GM23338 (cell line): Measurements from ENCODE around the gene RPS18. TPM values are rescaled to one million over a fixed set of nuclear protein-coding genes. Genes with fewer than 3 reads are reported as not detected.
A peak's percentile ranks its signal among the peaks of the same experiment; 100 is the strongest.

ENCODE experiments used
- ATAC-seq: fragments of 200-7000 bp; cut with Tn5 transposase; 3 replicates; pipeline ENCODE4 v1.9.1; 2020
- DNase-seq: peaks from one replicate; pipeline ENCODE4 v3.0.0-alpha.2; 2015; ENCODE audit warnings: low spot score
- H2AFZ ChIP-seq: fragments of 200-600 bp; sonication (generic); 2 replicates; pipeline ENCODE4 v1.8.0; 2016; ENCODE audit warnings: antibody characterized with exemption, mild to moderate bottlenecking, moderate library complexity
- H3F3A ChIP-seq: fragments of 200-600 bp; sonication (generic); replicated peaks from 2 replicates; pipeline ENCODE4 v1.8.0; 2017; ENCODE audit warnings: antibody characterized with exemption, mixed run types, low read depth
- H3K27ac ChIP-seq: fragments of 200-600 bp; sonication (generic); 2 replicates; pipeline ENCODE4 v1.6.1; 2016; ENCODE audit warnings: low read depth
- H3K27me3 ChIP-seq: fragments of 200-600 bp; sonication (generic); 2 replicates; pipeline ENCODE4 v1.8.0; 2016; ENCODE audit warnings: mild to moderate bottlenecking, mixed run types, moderate library complexity; ENCODE audit not compliant: insufficient read depth
- H3K36me3 ChIP-seq: fragments of 200-600 bp; sonication (generic); 2 replicates; pipeline ENCODE4 v1.8.0; 2016; ENCODE audit warnings: mild to moderate bottlenecking; ENCODE audit not compliant: insufficient read depth
- H3K4me1 ChIP-seq: fragments of 200-600 bp; sonication (generic); 2 replicates; pipeline ENCODE4 v1.8.0; 2016; ENCODE audit warnings: mild to moderate bottlenecking, moderate library complexity; ENCODE audit not compliant: insufficient read depth
- H3K4me2 ChIP-seq: fragments of 200-600 bp; sonication (generic); 2 replicates; pipeline ENCODE4 v1.7.1; 2017; ENCODE audit warnings: mixed run types
- H3K4me3 ChIP-seq: fragments of 200-600 bp; sonication (generic); 2 replicates; pipeline ENCODE4 v1.6.1; 2016; ENCODE audit warnings: mixed run types
- H3K79me2 ChIP-seq: fragments of 200-600 bp; sonication (generic); replicated peaks from 2 replicates; pipeline ENCODE4 v1.8.0; 2017; ENCODE audit warnings: mild to moderate bottlenecking; ENCODE audit not compliant: insufficient read depth
- H3K9me2 ChIP-seq: fragments of 200-600 bp; sonication (generic); 2 replicates; pipeline ENCODE4 v1.8.0; 2017; ENCODE audit not compliant: insufficient read depth
- H4K20me1 ChIP-seq: fragments of 200-600 bp; sonication (generic); replicated peaks from 2 replicates; pipeline ENCODE4 v1.8.0; 2017; ENCODE audit warnings: mild to moderate bottlenecking; ENCODE audit not compliant: insufficient read depth
- H3K27ac Mint-ChIP-seq: 2 replicates; pipeline ENCODE4 v1.8.0; 2020; ENCODE audit warnings: inconsistent platforms, mild to moderate bottlenecking, moderate library complexity, mixed read lengths
- H3K27me3 Mint-ChIP-seq: 3 replicates; pipeline ENCODE4 v1.8.0; 2022; ENCODE audit warnings: low read depth, mild to moderate bottlenecking, moderate library complexity, mixed read lengths, inconsistent platforms; ENCODE audit not compliant: insufficient read depth, poor library complexity
- H3K36me3 Mint-ChIP-seq: 3 replicates; pipeline ENCODE4 v1.8.0; 2021; ENCODE audit warnings: low read depth, mild to moderate bottlenecking, inconsistent platforms, moderate library complexity, mixed read lengths
- H3K4me1 Mint-ChIP-seq: 3 replicates; pipeline ENCODE4 v1.8.0; 2020; ENCODE audit warnings: mild to moderate bottlenecking, inconsistent platforms, mixed read lengths
- H3K4me3 Mint-ChIP-seq: 3 replicates; pipeline ENCODE4 v1.8.0; 2021; ENCODE audit warnings: moderate library complexity, mild to moderate bottlenecking, inconsistent platforms, mixed read lengths
- H3K9me3 Mint-ChIP-seq: 3 replicates; pipeline ENCODE4 v1.8.0; 2020; ENCODE audit warnings: moderate library complexity, mild to moderate bottlenecking, inconsistent platforms, mixed read lengths
- CREB1 ChIP-seq: fragments of 250-450 bp; sonication (Bioruptor Pico); IDR thresholded peaks from 2 replicates; pipeline ENCODE4 v1.5.0; 2020; ENCODE audit warnings: low read depth, mild to moderate bottlenecking, moderate library complexity
- CTCF ChIP-seq, 2 experiments: fragments of 200-600 bp in 1 of 2; sonication (generic) in 1 of 2; conservative IDR thresholded peaks; 2 replicates each; pipeline versions ENCODE4 v1.5.1 to v1.6.1; 2016 to 2017; ENCODE audit warnings: antibody characterized with exemption in 2 of 2, low read depth in 2 of 2, mild to moderate bottlenecking in 2 of 2, moderate library complexity in 1 of 2
- ETS1 ChIP-seq: IDR thresholded peaks from 2 replicates; pipeline ENCODE4 v1.6.1; 2016; ENCODE audit warnings: antibody characterized with exemption
- NANOG ChIP-seq: IDR thresholded peaks from 2 replicates; pipeline ENCODE4 v1.6.1; 2016; ENCODE audit warnings: antibody characterized with exemption, borderline replicate concordance
- POLR2AphosphoS5 ChIP-seq: IDR thresholded peaks from 2 replicates; pipeline ENCODE4 v1.6.1; 2016; ENCODE audit warnings: antibody characterized with exemption, low read depth
- REST ChIP-seq: IDR thresholded peaks from one replicate; pipeline ENCODE4 v1.6.1; 2018; ENCODE audit warnings: antibody characterized with exemption; ENCODE audit not compliant: unreplicated experiment
- ZNF462 ChIP-seq: fragments of 250-450 bp; sonication (Bioruptor Pico); IDR thresholded peaks from 2 replicates; pipeline ENCODE4 v1.5.0; 2020; ENCODE audit warnings: mild to moderate bottlenecking, moderate library complexity
- polyA plus RNA-seq: library from polyadenylated mRNA; unstranded; fragments of >200 nt; fragmentation: Nextera tagmentation; extraction: Ambion mirVana; gene quantifications from 2 replicates; pipeline ENCODE4 v1.2.1, GENCODE V29; 2016
- total RNA-seq: library from RNA; depleted of rRNA; stranded (reverse); fragments of >200 nt; shearing (Covaris generic); gene quantifications from 2 replicates; pipeline ENCODE4 v1.2.3, GENCODE V29; 2014

Gene RPS18
- total and polyA plus RNA-seq, 2 experiments from 2014 or later: 2,133 to 4,776 TPM

- TF ChIP-seq ZNF462 (CRISPR knock-in tag): no peak
- no peak for TF ChIP-seq NANOG
- no peak for TF ChIP-seq ETS1
- no peak for TF ChIP-seq CREB1 (CRISPR knock-in tag)
These were observed 4.6 kb downstream of the RPS18 start (continued) for GRCh38 chr6:33276581-33276863.

- H3F3A ChIP-seq: peaks cover 72% of the 10 kb centered on the region
- peaks cover 85% of the 10 kb centered on the region for H3K36me3 Mint-ChIP-seq
- peaks cover 42% of the 10 kb centered on the region for H3K36me3 ChIP-seq
- no peaks in the 10 kb centered on the region for H3K27me3 ChIP-seq
- peak within 1 kb of the TSS; percentile 99 for H3K4me3 ChIP-seq
- ATAC-seq (peak; percentile 70), DNase-seq (peak; percentile 92)
- H3K4me2 ChIP-seq: peak within 1 kb of the TSS; percentile 100
- no peak within 1 kb of the TSS for H2AFZ ChIP-seq
- H3K27me3 Mint-ChIP-seq: peaks cover 29% of the 10 kb centered on the region
- H3K27ac Mint-ChIP-seq: peak within 1 kb of the TSS; percentile 96
- peaks cover 44% of the 10 kb centered on the region for H4K20me1 ChIP-seq
- H3K79me2 ChIP-seq: peaks cover 39% of the 10 kb centered on the region
- peak within 1 kb of the TSS; percentile 97 for H3K4me3 Mint-ChIP-seq
- H3K9me3 Mint-ChIP-seq: no peaks in the 10 kb centered on the region; the same call in 2 of the 3 replicates
- peaks cover 48% of the 10 kb centered on the region for H3K4me1 ChIP-seq
- H3K4me1 Mint-ChIP-seq: peaks cover 40% of the 10 kb centered on the region
- peak within 1 kb of the TSS; percentile 96 for H3K27ac ChIP-seq
- H3K9me2 ChIP-seq: no peaks in the 10 kb centered on the region
- TF ChIP-seq CTCF (conservative IDR thresholded peaks at IDR 0.05; ENCODE audit: low read depth in 2 of 2) (peak; percentile 20 to 38), NANOG (no peak), REST (no peak), CREB1 (CRISPR knock-in tag) (peak; percentile 70), POLR2AphosphoS5 (peak; percentile 82)
These were observed 5.2 kb downstream of the RPS18 start, which contains the start of gene B3GALT4 for GRCh38 chr6:33276864-33277662. Gene B3GALT4 (plus strand): TSS chr6:33277123. CDS start chr6:33277420, 297 bp downstream.
